ENCODE measurements around the gene KAT7.

KAT7 gene

DNA sequence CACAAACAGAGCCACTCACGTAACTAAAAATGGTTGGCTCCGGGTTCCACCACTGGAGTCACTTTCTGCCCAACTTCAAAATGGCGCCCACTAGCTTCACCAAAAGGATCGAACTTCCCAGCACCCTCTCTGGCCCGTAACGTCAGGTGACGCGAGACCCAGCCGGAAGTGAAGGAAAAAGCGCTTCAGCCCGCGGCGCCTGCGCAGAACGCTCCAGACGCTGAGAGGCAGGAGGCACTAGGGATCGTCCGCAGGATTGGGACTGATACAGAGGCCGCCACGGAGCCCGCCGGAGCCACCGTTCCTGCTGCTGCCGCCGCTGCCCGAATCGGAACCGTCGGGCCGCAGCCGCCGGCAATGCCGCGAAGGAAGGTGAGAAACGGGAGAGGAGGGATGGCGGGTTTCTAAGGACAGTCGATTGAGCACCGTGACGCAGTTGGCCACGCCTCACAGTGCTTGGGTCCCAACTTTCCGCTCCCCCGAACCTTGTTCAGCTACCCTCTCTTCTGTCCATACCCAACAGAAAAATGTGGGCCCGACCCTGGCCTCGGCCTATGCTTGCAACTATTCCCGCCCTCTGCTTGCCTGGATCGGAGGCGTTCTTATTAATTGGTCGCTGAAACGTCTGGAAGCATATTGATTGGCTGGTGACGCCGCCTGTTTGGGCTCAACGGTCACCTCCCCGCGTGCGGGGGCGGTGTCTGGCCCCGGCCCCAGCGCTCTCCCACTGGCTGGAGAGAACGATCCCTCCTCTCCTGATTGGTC is at the start of gene KAT7:
Gene KAT7 (plus strand): TSS at position 204 of the 765 bp plus-strand sequence. CDS start 154 bp downstream, at position 358.
- H3K4me3 ChIP-seq (ENCODE audit: low read depth, low read length), result peak within 1 kb of the TSS; percentile 85

DNA sequence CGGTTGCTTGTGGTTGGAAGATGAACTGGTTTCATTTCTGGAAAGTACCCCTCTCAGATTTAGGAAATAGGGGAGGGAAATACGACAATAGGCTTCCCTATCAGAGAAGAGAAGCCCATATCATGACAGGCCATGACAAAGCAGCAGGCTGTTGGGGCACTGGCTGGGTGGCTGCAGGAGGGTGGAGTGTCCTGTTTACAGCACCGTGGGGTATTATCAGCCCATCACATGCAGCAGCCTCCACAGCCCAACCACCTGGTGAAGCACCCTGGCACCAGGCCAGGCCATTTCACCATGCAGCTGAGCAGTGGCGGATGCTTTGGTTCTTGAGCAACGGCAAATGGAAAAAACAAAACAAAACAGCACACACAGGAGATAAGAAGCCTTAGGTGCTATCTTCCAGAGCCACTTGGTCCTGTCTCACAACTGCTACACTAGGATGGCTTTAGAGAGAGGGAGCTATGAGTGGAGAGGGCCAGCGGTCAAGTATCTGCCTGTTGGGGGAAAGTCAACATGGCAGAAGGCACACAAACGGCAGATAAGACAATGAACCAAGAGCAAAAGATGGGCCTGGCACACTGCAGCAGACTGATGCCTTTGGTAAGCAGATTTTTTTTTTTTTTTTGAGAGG is 48.7 kb upstream of the KAT7 start:
- no peak for DNase-seq (ENCODE audit: low read depth)
- TF ChIP-seq, protein P1, sequence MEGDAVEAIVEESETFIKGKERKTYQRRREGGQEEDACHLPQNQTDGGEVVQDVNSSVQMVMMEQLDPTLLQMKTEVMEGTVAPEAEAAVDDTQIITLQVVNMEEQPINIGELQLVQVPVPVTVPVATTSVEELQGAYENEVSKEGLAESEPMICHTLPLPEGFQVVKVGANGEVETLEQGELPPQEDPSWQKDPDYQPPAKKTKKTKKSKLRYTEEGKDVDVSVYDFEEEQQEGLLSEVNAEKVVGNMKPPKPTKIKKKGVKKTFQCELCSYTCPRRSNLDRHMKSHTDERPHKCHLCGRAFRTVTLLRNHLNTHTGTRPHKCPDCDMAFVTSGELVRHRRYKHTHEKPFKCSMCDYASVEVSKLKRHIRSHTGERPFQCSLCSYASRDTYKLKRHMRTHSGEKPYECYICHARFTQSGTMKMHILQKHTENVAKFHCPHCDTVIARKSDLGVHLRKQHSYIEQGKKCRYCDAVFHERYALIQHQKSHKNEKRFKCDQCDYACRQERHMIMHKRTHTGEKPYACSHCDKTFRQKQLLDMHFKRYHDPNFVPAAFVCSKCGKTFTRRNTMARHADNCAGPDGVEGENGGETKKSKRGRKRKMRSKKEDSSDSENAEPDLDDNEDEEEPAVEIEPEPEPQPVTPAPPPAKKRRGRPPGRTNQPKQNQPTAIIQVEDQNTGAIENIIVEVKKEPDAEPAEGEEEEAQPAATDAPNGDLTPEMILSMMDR (IDR thresholded peaks at IDR 0.05; ENCODE audit: control insufficient read depth, extremely low read depth, insufficient read depth), result no peak
- no peak overlapping the region for H3K4me3 ChIP-seq (ENCODE audit: low read depth, low read length)

More for the DNA sequence above, at the start of gene KAT7:
- peak; percentile 99 for DNase-seq (ENCODE audit: low read depth)
- TF ChIP-seq, protein P1 (IDR thresholded peaks at IDR 0.05; ENCODE audit: control insufficient read depth, extremely low read depth, insufficient read depth), result no peak

GRCh38 chr17:49741009-49741691 is 47.3 kb upstream of the KAT7 start:
- no peak overlapping the region for H3K4me3 ChIP-seq (ENCODE audit: low read depth, low read length)
- DNase-seq (ENCODE audit: low read depth), result no peak
- TF ChIP-seq, protein P1 (IDR thresholded peaks at IDR 0.05; ENCODE audit: control insufficient read depth, extremely low read depth, insufficient read depth), result no peak

GRCh38 chr17:49741692-49742076 is 46.8 kb upstream of the KAT7 start:
- DNase-seq (ENCODE audit: low read depth), result no peak
- no peak overlapping the region for H3K4me3 ChIP-seq (ENCODE audit: low read depth, low read length)
- TF ChIP-seq, protein P1 (IDR thresholded peaks at IDR 0.05; ENCODE audit: control insufficient read depth, extremely low read depth, insufficient read depth), result no peak

- no peak overlapping the region for H3K4me3 ChIP-seq (ENCODE audit: low read depth, low read length)
- DNase-seq (ENCODE audit: low read depth), result no peak
- TF ChIP-seq, protein P1 (IDR thresholded peaks at IDR 0.05; ENCODE audit: control insufficient read depth, extremely low read depth, insufficient read depth), result no peak
Observed at GRCh38 chr17:49742166-49742638, 46.3 kb upstream of the KAT7 start.

DNA sequence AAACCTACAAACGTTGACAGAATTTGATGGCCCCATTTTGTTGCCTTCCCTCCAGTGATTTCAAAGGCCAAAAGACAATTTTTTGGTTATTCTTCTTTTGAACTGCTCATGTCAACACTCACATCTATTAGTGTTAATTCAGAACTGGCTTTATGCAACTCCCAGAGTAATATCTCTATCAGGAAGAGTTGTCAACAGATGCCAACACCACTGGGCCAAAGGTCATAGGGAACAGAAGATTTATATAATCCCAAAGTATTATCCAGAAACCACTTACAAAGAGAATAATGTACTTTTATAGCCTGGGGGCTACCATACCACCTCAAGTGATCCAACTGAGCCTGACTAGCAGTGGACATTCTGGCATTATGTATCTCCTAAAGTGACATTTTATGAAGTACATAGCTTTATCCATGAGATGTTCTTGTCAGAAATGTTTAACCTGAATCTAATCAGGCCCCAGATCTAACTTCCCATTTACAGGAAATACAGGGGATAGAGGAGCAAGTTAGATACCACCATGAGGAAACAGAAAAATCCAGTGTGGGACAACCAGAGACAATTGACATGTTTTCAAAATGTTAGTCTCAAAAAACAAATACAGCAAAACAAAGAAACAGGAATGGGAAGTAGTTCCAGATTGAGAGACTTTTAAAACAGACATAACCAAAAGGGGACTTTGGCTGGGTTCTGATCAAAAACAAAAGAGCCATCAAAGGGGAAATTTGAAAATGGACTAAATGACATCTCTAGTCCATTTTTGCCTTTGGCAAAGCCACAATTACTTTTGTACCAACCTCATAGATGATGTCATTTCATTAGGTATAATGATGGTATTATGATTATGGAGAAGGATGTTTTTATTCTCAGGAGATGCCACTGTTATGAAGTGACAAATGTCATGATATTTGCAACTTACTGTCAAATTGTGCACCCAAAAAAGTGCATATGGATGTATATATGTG is 43.0 kb upstream of the KAT7 start:
- H3K4me3 ChIP-seq (ENCODE audit: low read depth, low read length), result no peak overlapping the region
- no peak for DNase-seq (ENCODE audit: low read depth)
- TF ChIP-seq, protein P1 (IDR thresholded peaks at IDR 0.05; ENCODE audit: control insufficient read depth, extremely low read depth, insufficient read depth), result no peak
